HG03135 (cell line): ENCODE results near the gene TBC1D22A.
"Not testable (repeated sequence)": the region's sequence is repeated elsewhere in the genome, so short reads cannot be mapped to it uniquely, and the experiment has no call there.

Experiments used
- ATAC-seq: cut with Tn5 transposase; IDR thresholded peaks from one replicate; pipeline ENCODE4 v1.9.1; 2021; ENCODE audit warnings: mild to moderate bottlenecking, moderate library complexity; ENCODE audit not compliant: unreplicated experiment

TBC1D22A gene

DNA sequence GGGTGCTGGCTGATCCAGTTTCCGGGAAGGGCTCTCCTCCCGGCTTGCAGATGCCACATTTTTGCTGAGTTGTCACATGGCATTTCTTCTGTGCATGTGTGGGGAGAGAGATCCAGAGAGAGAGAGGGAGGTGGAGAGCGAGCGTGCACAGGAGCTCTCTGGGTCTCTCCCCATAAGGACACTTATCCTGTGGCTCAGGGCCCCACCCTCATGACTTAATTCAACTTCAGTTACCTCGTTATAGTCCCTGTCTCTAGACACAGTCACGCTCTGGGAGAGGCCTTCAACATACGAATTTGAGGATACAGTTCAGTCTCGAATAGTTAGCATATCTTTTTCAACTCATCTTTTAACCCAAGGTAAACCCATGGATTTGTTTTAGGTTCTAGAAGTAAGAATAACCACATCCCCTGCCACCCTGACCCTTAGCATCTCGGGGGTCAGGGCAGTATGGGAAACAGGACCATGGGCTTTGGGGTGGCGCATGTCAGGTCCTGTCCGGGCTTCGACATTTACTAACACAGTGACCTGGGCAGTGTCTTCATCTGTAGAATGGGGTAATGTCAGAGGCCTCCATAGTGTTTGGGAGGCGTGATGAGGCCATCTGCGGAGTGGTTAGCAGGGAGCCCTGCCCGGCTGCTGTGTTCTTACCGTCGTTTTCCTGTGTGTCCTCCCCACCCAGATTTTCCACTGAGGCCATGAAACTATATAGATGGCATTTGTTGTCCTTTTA lies 46.9 kb downstream of the TBC1D22A start:
- ATAC-seq = no peak

DNA sequence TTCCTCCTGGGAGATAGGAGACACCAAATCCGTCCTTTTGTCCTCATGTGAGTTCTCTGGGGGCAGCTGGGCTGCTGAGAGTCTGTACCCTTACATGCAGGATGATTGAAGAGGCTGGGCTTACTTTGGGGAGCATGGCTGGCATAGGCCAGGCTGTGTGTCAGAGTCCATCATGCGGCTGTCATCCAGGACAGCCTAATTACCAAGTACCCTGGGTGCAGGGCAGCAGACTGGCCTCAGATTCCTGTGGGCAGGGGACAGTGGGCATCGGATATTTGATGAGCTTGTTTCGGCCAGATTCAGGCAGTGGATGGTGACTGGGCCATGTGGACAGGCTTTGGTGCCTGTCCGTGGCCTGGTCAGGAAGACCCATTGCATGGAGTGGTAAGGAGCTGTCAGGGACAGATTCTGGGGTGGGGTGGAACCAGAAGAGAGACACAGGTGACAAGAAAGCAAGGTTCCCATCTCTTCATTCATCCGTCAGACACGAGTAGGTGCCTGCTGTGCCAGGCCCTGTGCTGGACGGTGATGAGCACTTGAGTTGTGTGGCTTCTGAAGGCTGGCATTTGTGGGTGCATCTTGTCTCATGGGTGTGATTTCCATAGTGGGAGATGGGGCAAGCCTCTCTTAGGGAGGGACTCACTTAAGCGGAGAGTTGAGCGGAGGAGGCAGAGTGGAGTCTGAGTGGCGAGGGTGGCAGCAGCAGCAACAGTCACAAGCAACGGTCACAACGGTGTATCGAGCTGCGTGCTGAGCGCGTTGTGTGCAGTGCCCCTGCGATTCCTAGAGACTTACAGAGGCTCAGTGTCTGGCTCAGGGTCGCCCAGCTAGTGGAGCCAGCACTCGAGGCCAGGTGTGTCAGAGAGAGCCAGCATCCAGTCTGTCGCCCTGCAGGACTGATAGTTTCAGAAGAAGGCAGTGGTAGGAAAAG lies 48.7 kb downstream of the TBC1D22A start:
- ATAC-seq = no peak

- no peak for ATAC-seq
Measured at GRCh38 chr22:46812034-46812605, 49.7 kb downstream of the TBC1D22A start.

GRCh38 chr22:46812788-46813187 lies 50.3 kb downstream of the TBC1D22A start:
- no peak for ATAC-seq

- ATAC-seq = no peak
Measured at GRCh38 chr22:46813816-46814597, 51.6 kb downstream of the TBC1D22A start.

- no peak for ATAC-seq
Measured at GRCh38 chr22:46815132-46815531, 52.7 kb downstream of the TBC1D22A start.

DNA sequence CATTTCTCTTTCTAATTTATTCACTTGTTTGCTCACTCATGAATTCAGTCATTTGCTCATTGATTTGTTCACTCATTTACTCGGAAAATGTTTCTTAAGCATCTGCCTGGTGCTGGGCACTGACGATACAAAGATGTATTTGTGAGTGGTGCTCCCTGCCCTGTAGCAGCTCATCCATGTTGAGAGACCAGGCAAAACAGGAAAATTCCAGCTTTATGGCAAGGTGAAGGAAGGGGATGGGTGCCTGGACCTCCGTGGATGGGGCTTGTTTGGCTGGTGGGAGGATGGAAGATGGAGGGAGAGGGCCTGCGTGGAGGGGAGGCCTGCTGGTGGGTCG lies 53.1 kb downstream of the TBC1D22A start:
- ATAC-seq = no peak

DNA sequence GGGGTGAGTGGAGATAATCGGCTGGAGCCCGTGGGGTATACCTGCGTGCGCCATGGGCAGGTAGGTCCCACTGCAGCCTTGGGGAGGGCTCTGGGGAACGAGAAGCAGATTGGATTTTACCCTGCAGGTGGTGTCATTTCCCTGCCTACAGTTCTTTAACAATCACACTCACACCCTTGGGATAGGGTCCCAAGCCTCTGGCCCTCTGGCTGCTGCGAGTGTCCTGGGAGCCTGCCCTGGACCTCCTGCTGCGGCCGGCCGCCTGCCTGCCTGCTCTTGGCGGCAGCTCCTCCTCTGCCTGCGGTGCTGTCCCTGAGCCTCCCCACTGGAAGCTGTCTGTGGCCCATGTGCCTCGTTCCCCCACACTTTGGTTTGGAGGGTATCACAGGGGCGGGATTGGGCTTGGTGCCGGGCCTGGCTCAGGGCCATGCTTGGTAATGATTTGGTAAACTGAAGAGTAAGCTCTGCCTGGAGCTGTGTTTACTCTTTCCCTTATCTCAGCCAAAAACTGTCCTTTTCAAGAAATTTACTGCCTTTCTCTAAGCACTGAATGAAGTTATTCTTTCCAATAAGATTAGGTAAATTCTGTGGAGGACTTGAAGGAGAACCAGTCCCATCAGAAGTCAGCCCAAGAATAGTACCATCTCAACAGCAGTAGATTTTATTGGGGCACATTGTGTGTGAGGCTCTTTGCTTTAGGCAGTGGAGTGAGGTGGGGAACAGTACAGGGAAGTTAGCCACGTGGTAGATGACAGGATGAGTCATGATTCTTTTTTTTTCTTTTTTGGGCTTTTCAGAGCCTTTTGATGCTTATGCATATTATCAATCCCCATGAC lies 53.7 kb downstream of the TBC1D22A start:
- ATAC-seq = no peak

GRCh38 chr22:46817390-46817789 lies 54.9 kb downstream of the TBC1D22A start:
- not testable (repeated sequence) for ATAC-seq

- no peak for ATAC-seq
Measured at GRCh38 chr22:46823248-46823647, 60.8 kb downstream of the TBC1D22A start.

DNA sequence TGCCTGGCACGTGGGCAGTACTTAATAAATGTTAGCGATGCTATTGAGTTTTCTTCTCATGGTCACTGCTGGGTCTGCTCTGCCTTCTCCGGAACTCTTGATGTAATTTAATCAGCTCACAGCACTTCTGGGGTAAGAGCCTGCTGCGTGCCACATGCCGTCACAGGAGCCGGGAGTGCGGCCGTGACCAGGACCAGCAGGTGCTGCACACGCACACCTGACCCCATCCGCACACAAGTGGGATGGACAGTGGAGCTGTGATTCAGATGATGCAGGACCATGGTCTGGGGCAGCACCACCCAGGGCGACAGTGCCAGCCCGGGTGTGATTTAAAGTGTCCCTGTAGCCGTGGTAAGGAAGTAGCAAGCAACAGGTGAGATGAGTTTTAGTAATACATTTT lies 61.2 kb downstream of the TBC1D22A start:
- no peak for ATAC-seq

DNA sequence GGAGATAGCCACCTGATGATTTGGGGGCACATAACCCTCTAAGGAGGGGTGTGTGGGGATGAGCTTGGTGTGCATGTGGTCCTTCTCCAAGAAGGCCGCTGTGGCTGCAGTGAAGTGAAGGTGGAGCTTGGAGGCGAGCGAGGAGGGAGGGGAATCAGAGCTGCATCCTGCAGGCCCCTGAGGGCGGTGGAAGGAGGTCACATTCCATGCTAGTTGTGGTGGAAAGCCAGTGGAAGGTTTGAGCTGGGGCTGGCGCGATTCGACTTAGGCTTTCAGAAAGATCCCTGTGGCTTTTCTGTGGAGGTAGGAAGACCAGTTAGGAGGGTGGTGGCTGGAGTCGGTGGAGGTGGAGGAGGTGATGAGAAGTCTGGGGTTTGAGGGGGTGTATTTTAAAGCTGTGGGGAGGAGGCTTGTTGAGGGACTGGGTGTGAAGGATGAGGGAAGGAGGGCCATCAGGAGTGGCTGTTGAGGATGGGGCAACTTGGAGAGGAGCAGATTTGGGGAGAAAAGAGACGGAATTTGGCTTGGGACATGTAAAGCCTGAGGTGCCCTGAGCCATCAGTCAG lies 62.0 kb downstream of the TBC1D22A start:
- ATAC-seq = no peak

DNA sequence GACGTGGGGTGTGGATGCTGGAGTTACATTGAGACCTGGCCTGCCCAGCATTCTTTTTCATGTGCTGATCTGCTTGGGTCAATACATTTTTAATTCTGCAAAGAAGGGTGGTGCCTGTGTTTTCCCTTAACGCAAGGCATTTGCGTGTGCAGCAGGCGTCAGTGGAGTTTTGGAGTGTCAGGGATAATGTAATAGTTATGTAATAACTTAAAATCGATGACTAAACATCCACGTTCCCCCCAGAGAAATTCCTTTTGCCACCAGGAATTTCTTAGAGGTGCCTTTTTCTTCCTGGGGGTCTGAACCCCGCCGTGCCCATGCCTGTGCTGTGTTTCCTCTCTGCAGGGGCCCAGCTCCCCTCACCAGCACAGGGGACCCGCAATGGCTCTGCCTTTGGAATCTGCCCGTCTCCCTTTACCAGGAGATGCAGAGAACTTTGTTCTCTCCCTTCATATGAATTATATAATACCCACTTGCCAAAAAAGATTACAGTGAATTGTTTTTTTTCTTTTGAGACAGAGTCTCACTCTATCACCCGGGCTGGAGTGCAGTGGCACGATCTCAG lies 62.6 kb downstream of the TBC1D22A start:
- no peak for ATAC-seq

DNA sequence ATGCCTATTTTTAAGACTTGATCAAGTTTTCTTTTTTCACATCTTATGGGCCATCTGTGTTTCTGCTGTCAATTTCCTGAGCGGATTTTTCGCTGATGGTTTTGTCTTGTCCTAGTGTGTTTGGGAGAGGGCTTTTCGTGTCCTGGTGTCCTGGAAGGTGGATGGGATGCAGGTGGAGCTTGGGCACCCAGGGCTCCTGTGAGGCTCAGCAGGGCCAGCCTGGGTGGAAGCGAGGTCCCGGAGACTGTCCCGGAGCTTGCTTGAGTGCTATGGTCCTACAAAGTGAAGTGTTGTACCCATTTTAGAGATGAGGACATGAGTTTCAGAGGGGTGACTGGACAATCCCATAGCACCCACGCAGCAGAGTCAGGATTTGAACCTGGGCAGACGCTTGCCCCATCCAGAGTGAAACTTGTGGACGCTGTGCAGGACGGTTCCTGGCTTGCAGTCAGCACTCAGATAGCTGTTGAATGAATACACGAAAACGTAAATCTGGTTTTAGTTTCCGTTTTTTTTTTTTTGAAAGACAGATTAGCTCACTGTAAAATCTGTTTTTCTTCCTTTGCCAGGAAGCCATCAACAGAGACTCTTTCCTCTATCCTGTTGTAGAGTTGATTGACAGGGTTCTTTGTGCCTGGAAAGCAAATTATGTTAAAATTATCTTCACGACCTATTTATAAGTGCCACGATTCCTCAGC lies 64.1 kb downstream of the TBC1D22A start:
- no peak for ATAC-seq

- ATAC-seq = no peak
Measured at GRCh38 chr22:46827136-46827780, 64.8 kb downstream of the TBC1D22A start.

DNA sequence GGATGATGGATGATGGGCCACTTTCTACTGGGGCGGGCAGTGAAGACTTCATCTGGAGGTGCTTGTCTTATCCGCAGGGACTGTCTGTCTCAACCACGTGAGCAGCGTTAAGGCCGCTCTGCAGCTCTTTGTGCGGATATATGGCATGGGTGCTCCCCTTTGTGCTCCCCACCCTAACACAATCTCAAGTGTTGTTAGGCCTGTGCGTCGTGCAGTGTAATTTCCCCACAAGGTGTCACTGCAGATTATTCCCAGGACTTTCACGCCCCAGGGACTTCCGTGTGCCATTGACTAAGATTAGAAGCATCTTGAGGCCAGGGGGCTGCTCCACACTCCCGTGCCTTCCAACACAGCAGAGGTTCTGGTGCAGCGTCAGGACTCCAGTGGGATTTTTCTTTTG lies 65.3 kb downstream of the TBC1D22A start:
- ATAC-seq = no peak

GRCh38 chr22:46828323-46828900 lies 66.0 kb downstream of the TBC1D22A start:
- no peak for ATAC-seq
